Measurements from ENCODE around the gene PTPRO. TPM values are rescaled to one million over a fixed set of nuclear protein-coding genes. Genes with fewer than 3 reads are reported as not detected.

The PTPRO gene
- total and polyA plus RNA-seq, 8 donors, result 0.35 to 11.6 (median 0.68) TPM; not detected in 3

- H3K9me3 ChIP-seq, result no peaks in the 10 kb centered on the region
- H3K4me1 ChIP-seq, result peaks cover 0 to 10% (median 0%) of the 10 kb centered on the region in 4 donors
- intact Hi-C loops (cut with DNase I; ENCODE audit: low total_unique reads), result no loop called here
- no peak for TF ChIP-seq POLR2AphosphoS5 (IDR thresholded peaks at IDR 0.05)
- no peak for TF ChIP-seq POLR2A (IDR thresholded peaks at IDR 0.05)
- no peak for TF ChIP-seq CTCF (IDR thresholded peaks at IDR 0.05)
- no peak for TF ChIP-seq EP300 (IDR thresholded peaks at IDR 0.05)
- H3K4me3 ChIP-seq, result no peak overlapping the region
- 78 to 94% (median 84%) methylated on average over 3 of the region's 3 CpGs for WGBS, 5 donors
- H3K36me3 ChIP-seq, result no peaks in the 10 kb centered on the region
- no peak overlapping the region for H3K27ac ChIP-seq
- no peaks in the 10 kb centered on the region for H3K27me3 ChIP-seq
- no peak for DNase-seq
Observed at GRCh38 chr12:15543347-15543746, 221.0 kb downstream of the PTPRO start.

GRCh38 chr12:15544589-15544988 lies 222.3 kb downstream of the PTPRO start:
- no peak for DNase-seq
- Histone ChIP-seq H3K4me1 (peaks cover 0 to 10% (median 0%) of the 10 kb centered on the region in 4 donors), H3K27me3 (no peaks in the 10 kb centered on the region), H3K9me3 (no peaks in the 10 kb centered on the region), H3K36me3 (no peaks in the 10 kb centered on the region), H3K4me3 (no peak overlapping the region), H3K27ac (no peak overlapping the region)
- intact Hi-C loops (cut with DNase I; ENCODE audit: low total_unique reads), result no loop called here
- TF ChIP-seq EP300 (IDR thresholded peaks at IDR 0.05) (no peak), POLR2AphosphoS5 (IDR thresholded peaks at IDR 0.05) (no peak), POLR2A (IDR thresholded peaks at IDR 0.05) (no peak), CTCF (IDR thresholded peaks at IDR 0.05) (no peak)

- TF ChIP-seq CTCF (IDR thresholded peaks at IDR 0.05), result no peak
- TF ChIP-seq EP300 (IDR thresholded peaks at IDR 0.05), result no peak
- no peak for TF ChIP-seq POLR2A (IDR thresholded peaks at IDR 0.05)
- no peak for TF ChIP-seq POLR2AphosphoS5 (IDR thresholded peaks at IDR 0.05)
- DNase-seq, result no peak
- WGBS, 5 donors, result 42 to 73% (median 66%) methylated on average over 1 of the region's 1 CpG
- intact Hi-C loops (cut with DNase I; ENCODE audit: low total_unique reads), result no loop called here
- Histone ChIP-seq H3K9me3 (no peaks in the 10 kb centered on the region), H3K27me3 (no peaks in the 10 kb centered on the region), H3K36me3 (no peaks in the 10 kb centered on the region), H3K4me3 (no peak overlapping the region), H3K4me1 (peaks cover 0 to 5% (median 0%) of the 10 kb centered on the region in 4 donors), H3K27ac (peak overlapping the region in 2 of 5 donors; percentile 5 to 56)
Observed at GRCh38 chr12:15545334-15545733, 223.0 kb downstream of the PTPRO start.

GRCh38 chr12:15546102-15546701 lies 223.9 kb downstream of the PTPRO start:
- peak in 1 of 2 donors; percentile 36 for DNase-seq

More at GRCh38 chr12:15546102-15546701, 223.9 kb downstream of the PTPRO start:
- intact Hi-C loops (cut with DNase I; ENCODE audit: low total_unique reads), result no loop called here
- no peak for TF ChIP-seq CTCF (IDR thresholded peaks at IDR 0.05)
- no peak for TF ChIP-seq EP300 (IDR thresholded peaks at IDR 0.05)
- no peak for TF ChIP-seq POLR2A (IDR thresholded peaks at IDR 0.05)
- TF ChIP-seq POLR2AphosphoS5 (IDR thresholded peaks at IDR 0.05), result no peak
- H3K9me3 ChIP-seq, result no peaks in the 10 kb centered on the region
- WGBS, 5 donors, result 36 to 55% (median 44%) methylated on average over 1 of the region's 1 CpG
- H3K27ac ChIP-seq, result peak overlapping the region in 2 of 5 donors; percentile 37 to 56
- H3K4me1 ChIP-seq, result peaks cover 0 to 4% (median 0%) of the 10 kb centered on the region in 4 donors
- no peak overlapping the region for H3K4me3 ChIP-seq
- no peaks in the 10 kb centered on the region for H3K27me3 ChIP-seq
- no peaks in the 10 kb centered on the region for H3K36me3 ChIP-seq
